ENCODE results near the gene NEK4.

NEK4 gene

GRCh38 chr3:52809149-52809548, 38.4 kb upstream of the NEK4 start:
- no peaks in the 10 kb centered on the region for H3K4me1 ChIP-seq (ENCODE audit: control insufficient read depth in 2 of 2, insufficient read depth in 2 of 2, low read length in 2 of 2)
- H3K9ac ChIP-seq (ENCODE audit: low read depth in 1 of 2, low read length in 2 of 2), result no peak overlapping the region
- no peak overlapping the region for H3K4me3 ChIP-seq (ENCODE audit: low read length in 2 of 2)
- H3K27me3 ChIP-seq (ENCODE audit: control insufficient read depth in 2 of 2, insufficient read depth in 2 of 2, low read length in 2 of 2), result no peaks in the 10 kb centered on the region
- no peaks in the 10 kb centered on the region for H3K36me3 ChIP-seq (ENCODE audit: control insufficient read depth in 2 of 2, insufficient read depth in 2 of 2, low read length in 2 of 2)
- no peak overlapping the region for H3K27ac ChIP-seq (ENCODE audit: low read depth in 2 of 2, low read length in 2 of 2)
- H3K9me3 ChIP-seq (ENCODE audit: control insufficient read depth in 2 of 2, low read length in 2 of 2), result no peaks in the 10 kb centered on the region

DNA sequence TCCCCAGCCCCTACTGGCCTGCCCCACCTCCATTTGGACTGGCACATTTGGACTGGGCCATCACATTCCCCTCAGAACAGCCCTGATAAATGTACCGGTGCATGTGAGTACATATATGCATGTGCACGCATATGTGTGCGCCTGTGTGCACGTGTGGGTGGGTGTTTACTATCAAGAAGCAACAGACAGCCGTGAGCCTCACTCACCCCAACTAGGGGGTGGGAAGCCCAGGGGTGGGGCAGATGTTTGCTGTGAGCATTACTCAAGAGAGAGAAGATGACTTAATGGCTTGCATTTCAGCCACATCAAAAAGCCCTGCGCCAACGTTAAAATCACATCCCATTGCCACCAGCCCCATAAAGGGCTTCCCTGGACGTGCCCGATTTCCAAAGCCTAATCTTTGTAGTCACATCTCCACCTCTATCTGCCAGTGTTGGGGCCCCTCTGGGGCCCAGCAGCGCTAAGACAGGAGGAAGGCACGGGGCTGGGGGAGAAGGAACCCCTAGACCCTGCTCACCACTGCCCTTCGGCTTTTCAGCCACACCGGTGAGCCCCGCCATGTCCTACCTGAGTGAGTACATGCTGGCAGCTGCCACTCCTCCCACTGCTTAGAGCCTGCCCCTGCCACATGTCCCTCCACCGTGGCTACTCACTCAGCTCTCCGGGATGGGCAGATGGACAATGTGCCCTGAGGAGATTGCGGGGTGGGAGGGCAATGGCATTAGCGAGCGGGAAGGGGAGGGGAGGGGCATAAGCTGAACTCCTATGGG, 34.7 kb upstream of the NEK4 start:
- Histone ChIP-seq H3K27ac (ENCODE audit: low read depth in 2 of 2, low read length in 2 of 2) (no peak overlapping the region), H3K36me3 (ENCODE audit: control insufficient read depth in 2 of 2, insufficient read depth in 2 of 2, low read length in 2 of 2) (no peaks in the 10 kb centered on the region), H3K9me3 (ENCODE audit: control insufficient read depth in 2 of 2, low read length in 2 of 2) (no peaks in the 10 kb centered on the region), H3K4me3 (ENCODE audit: low read length in 2 of 2) (no peak overlapping the region), H3K9ac (ENCODE audit: low read depth in 1 of 2, low read length in 2 of 2) (no peak overlapping the region), H3K4me1 (ENCODE audit: control insufficient read depth in 2 of 2, insufficient read depth in 2 of 2, low read length in 2 of 2) (no peaks in the 10 kb centered on the region), H3K27me3 (ENCODE audit: control insufficient read depth in 2 of 2, insufficient read depth in 2 of 2, low read length in 2 of 2) (no peaks in the 10 kb centered on the region)

DNA sequence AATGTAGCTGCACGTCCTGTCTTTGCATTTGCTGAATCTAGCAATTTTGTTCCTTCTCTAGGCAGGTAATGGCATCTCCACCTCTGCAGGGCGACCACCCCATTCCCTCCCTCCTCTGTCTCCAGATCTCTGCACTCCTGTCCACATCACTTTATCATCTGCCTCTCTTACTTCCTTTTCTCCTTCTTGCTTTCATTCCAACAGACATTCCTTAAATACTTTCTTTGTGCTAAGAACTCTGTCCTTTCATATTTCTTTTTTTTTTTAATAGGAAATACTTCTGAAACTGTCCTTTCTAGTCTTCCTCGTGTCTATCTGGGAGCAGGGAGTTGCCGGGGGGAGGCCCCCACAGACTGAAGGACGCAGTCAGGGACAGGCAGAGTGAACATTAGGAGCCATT, 31.1 kb upstream of the NEK4 start:
- H3K4me3 ChIP-seq (ENCODE audit: low read length in 2 of 2), result no peak overlapping the region
- no peak overlapping the region for H3K27ac ChIP-seq (ENCODE audit: low read depth in 2 of 2, low read length in 2 of 2)
- no peaks in the 10 kb centered on the region for H3K4me1 ChIP-seq (ENCODE audit: control insufficient read depth in 2 of 2, insufficient read depth in 2 of 2, low read length in 2 of 2)
- H3K9me3 ChIP-seq (ENCODE audit: control insufficient read depth in 2 of 2, low read length in 2 of 2), result no peaks in the 10 kb centered on the region
- H3K36me3 ChIP-seq (ENCODE audit: control insufficient read depth in 2 of 2, insufficient read depth in 2 of 2, low read length in 2 of 2), result no peaks in the 10 kb centered on the region
- H3K9ac ChIP-seq (ENCODE audit: low read depth in 1 of 2, low read length in 2 of 2), result no peak overlapping the region
- H3K27me3 ChIP-seq (ENCODE audit: control insufficient read depth in 2 of 2, insufficient read depth in 2 of 2, low read length in 2 of 2), result no peaks in the 10 kb centered on the region

DNA sequence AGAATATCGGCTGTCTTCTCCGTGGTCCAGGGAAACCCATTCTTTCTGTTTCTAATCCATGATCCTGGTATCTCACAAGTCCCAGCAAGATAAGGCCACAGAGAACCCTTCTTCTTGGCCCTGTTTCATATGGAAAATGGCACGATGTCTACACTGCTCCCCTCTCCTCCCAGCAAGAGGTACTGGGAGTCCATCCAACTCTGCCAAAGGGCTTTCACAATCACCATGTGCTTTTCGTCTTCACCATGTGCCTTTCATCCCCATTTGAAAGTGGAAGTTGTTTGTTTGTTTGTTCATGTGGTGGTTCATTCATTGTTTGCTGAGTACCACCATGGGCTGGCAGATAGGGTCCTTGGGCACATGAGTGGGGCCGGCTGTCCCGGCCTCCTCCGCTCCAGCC, 29.3 kb upstream of the NEK4 start:
- H3K4me1 ChIP-seq (ENCODE audit: control insufficient read depth in 2 of 2, insufficient read depth in 2 of 2, low read length in 2 of 2), result no peaks in the 10 kb centered on the region
- H3K27me3 ChIP-seq (ENCODE audit: control insufficient read depth in 2 of 2, insufficient read depth in 2 of 2, low read length in 2 of 2), result no peaks in the 10 kb centered on the region
- H3K9me3 ChIP-seq (ENCODE audit: control insufficient read depth in 2 of 2, low read length in 2 of 2), result no peaks in the 10 kb centered on the region
- no peak overlapping the region for H3K4me3 ChIP-seq (ENCODE audit: low read length in 2 of 2)
- H3K36me3 ChIP-seq (ENCODE audit: control insufficient read depth in 2 of 2, insufficient read depth in 2 of 2, low read length in 2 of 2), result no peaks in the 10 kb centered on the region
- no peak overlapping the region for H3K27ac ChIP-seq (ENCODE audit: low read depth in 2 of 2, low read length in 2 of 2)
- H3K9ac ChIP-seq (ENCODE audit: low read depth in 1 of 2, low read length in 2 of 2), result no peak overlapping the region

DNA sequence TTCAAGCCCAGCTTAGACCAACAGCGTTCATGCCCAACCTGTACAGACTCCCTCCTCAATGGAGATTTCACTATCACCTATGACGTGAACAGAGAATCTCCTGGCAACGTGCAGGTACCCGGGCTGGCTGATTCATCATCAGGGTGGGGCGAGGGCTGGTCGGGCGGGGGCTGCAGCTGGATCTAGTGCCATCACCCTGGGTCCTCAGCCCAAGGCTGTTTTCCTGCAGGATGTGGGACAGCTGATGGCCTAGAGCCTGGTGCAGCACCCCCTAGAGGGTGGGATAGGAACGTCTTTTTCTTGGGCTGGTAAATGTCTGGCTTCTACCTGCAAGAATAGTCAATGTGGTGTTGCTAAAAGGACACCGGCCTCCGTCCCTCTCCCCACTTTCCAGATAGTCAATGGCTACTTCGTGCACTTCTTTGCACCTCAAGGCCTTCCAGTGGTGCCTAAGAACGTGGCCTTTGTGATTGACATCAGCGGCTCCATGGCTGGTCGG, 28.3 kb upstream of the NEK4 start:
- Histone ChIP-seq H3K27me3 (ENCODE audit: control insufficient read depth in 2 of 2, insufficient read depth in 2 of 2, low read length in 2 of 2) (no peaks in the 10 kb centered on the region), H3K4me1 (ENCODE audit: control insufficient read depth in 2 of 2, insufficient read depth in 2 of 2, low read length in 2 of 2) (peaks cover 0 to 2% of the 10 kb centered on the region in 2 donors), H3K27ac (ENCODE audit: low read depth in 2 of 2, low read length in 2 of 2) (no peak overlapping the region)

GRCh38 chr3:52798376-52798977, 27.7 kb upstream of the NEK4 start:
- no peaks in the 10 kb centered on the region for H3K9me3 ChIP-seq (ENCODE audit: control insufficient read depth in 2 of 2, low read length in 2 of 2)
- no peak overlapping the region for H3K9ac ChIP-seq (ENCODE audit: low read depth in 1 of 2, low read length in 2 of 2)
- no peaks in the 10 kb centered on the region for H3K27me3 ChIP-seq (ENCODE audit: control insufficient read depth in 2 of 2, insufficient read depth in 2 of 2, low read length in 2 of 2)
- peaks cover 0 to 2% of the 10 kb centered on the region in 2 donors for H3K4me1 ChIP-seq (ENCODE audit: control insufficient read depth in 2 of 2, insufficient read depth in 2 of 2, low read length in 2 of 2)
- H3K4me3 ChIP-seq (ENCODE audit: low read length in 2 of 2), result no peak overlapping the region
- H3K36me3 ChIP-seq (ENCODE audit: control insufficient read depth in 2 of 2, insufficient read depth in 2 of 2, low read length in 2 of 2), result no peaks in the 10 kb centered on the region
- no peak overlapping the region for H3K27ac ChIP-seq (ENCODE audit: low read depth in 2 of 2, low read length in 2 of 2)

More for the DNA sequence above, 28.3 kb upstream of the NEK4 start:
- Histone ChIP-seq H3K4me3 (ENCODE audit: low read length in 2 of 2) (no peak overlapping the region), H3K36me3 (ENCODE audit: control insufficient read depth in 2 of 2, insufficient read depth in 2 of 2, low read length in 2 of 2) (no peaks in the 10 kb centered on the region), H3K9me3 (ENCODE audit: control insufficient read depth in 2 of 2, low read length in 2 of 2) (no peaks in the 10 kb centered on the region), H3K9ac (ENCODE audit: low read depth in 1 of 2, low read length in 2 of 2) (no peak overlapping the region)

DNA sequence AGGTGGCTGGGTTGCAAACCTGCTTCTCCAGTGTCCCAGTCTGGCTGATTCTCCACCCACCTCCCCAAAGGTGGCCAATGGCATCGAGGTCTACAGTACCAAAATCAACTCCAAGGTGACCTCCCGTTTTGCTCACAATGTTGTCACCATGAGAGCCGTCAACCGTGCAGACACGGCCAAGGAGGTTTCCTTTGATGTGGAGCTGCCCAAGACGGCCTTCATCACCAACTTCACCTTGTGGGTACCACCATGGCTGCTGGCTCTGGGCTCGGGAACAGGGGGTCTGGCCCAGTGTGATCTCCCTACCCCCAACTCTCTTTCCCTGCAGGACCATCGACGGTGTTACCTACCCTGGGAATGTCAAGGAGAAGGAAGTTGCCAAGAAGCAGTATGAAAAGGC, 25.7 kb upstream of the NEK4 start:
- no peak overlapping the region for H3K27ac ChIP-seq (ENCODE audit: low read depth in 2 of 2, low read length in 2 of 2)
- H3K27me3 ChIP-seq (ENCODE audit: control insufficient read depth in 2 of 2, insufficient read depth in 2 of 2, low read length in 2 of 2), result no peaks in the 10 kb centered on the region
- H3K9ac ChIP-seq (ENCODE audit: low read depth in 1 of 2, low read length in 2 of 2), result no peak overlapping the region
- no peak overlapping the region for H3K4me3 ChIP-seq (ENCODE audit: low read length in 2 of 2)
- H3K9me3 ChIP-seq (ENCODE audit: control insufficient read depth in 2 of 2, low read length in 2 of 2), result no peaks in the 10 kb centered on the region
- peaks cover 0 to 2% of the 10 kb centered on the region in 2 donors for H3K4me1 ChIP-seq (ENCODE audit: control insufficient read depth in 2 of 2, insufficient read depth in 2 of 2, low read length in 2 of 2)
- H3K36me3 ChIP-seq (ENCODE audit: control insufficient read depth in 2 of 2, insufficient read depth in 2 of 2, low read length in 2 of 2), result no peaks in the 10 kb centered on the region

- Histone ChIP-seq H3K4me1 (ENCODE audit: control insufficient read depth in 2 of 2, insufficient read depth in 2 of 2, low read length in 2 of 2) (peaks cover 0 to 2% of the 10 kb centered on the region in 2 donors), H3K27ac (ENCODE audit: low read depth in 2 of 2, low read length in 2 of 2) (no peak overlapping the region), H3K9ac (ENCODE audit: low read depth in 1 of 2, low read length in 2 of 2) (no peak overlapping the region), H3K36me3 (ENCODE audit: control insufficient read depth in 2 of 2, insufficient read depth in 2 of 2, low read length in 2 of 2) (no peaks in the 10 kb centered on the region), H3K9me3 (ENCODE audit: control insufficient read depth in 2 of 2, low read length in 2 of 2) (no peaks in the 10 kb centered on the region), H3K27me3 (ENCODE audit: control insufficient read depth in 2 of 2, insufficient read depth in 2 of 2, low read length in 2 of 2) (no peaks in the 10 kb centered on the region), H3K4me3 (ENCODE audit: low read length in 2 of 2) (no peak overlapping the region)
Observed at GRCh38 chr3:52795298-52795900, 24.7 kb upstream of the NEK4 start.

DNA sequence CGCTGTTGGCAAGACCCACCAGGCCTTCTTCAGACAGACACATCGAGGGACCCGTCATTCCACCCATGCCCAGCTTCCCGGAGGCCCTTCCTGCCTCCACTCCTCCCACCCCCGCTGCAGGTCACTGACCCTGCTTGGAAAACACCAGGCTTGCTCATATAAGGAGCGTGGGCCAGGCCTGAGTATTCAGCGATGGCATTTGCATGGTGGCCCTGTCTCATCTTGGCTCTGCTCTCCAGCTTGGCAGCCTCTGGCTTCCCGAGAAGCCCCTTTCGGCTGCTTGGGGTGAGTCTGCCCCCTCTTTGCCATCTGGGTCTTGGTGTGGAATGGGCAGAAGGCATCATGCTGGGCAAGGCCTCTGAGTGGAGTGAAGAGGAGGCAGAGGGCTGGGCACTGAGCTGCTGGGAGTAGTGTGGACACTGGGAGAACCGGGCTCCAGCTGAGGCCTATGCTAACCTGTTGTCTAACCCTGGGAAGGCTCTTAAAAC, 23.9 kb upstream of the NEK4 start, which contains the start of gene ITIH3:
TSS of gene ITIH3 (plus strand) at position 185 of the 488 bp plus-strand sequence. CDS start at position 193, 8 bp downstream.
- no peak within 1 kb of the TSS for H3K9ac ChIP-seq (ENCODE audit: low read depth in 1 of 2, low read length in 2 of 2)
- peaks cover 0 to 2% of the 10 kb centered on the region in 2 donors for H3K4me1 ChIP-seq (ENCODE audit: control insufficient read depth in 2 of 2, insufficient read depth in 2 of 2, low read length in 2 of 2)
- H3K27me3 ChIP-seq (ENCODE audit: control insufficient read depth in 2 of 2, insufficient read depth in 2 of 2, low read length in 2 of 2), result no peaks in the 10 kb centered on the region
- no peak within 1 kb of the TSS for H3K4me3 ChIP-seq (ENCODE audit: low read length in 2 of 2)
- H3K36me3 ChIP-seq (ENCODE audit: control insufficient read depth in 2 of 2, insufficient read depth in 2 of 2, low read length in 2 of 2), result no peaks in the 10 kb centered on the region
- H3K27ac ChIP-seq (ENCODE audit: low read depth in 2 of 2, low read length in 2 of 2), result no peak within 1 kb of the TSS
- no peaks in the 10 kb centered on the region for H3K9me3 ChIP-seq (ENCODE audit: control insufficient read depth in 2 of 2, low read length in 2 of 2)
